ENCODE results near the gene FMN1.

The FMN1 gene

DNA sequence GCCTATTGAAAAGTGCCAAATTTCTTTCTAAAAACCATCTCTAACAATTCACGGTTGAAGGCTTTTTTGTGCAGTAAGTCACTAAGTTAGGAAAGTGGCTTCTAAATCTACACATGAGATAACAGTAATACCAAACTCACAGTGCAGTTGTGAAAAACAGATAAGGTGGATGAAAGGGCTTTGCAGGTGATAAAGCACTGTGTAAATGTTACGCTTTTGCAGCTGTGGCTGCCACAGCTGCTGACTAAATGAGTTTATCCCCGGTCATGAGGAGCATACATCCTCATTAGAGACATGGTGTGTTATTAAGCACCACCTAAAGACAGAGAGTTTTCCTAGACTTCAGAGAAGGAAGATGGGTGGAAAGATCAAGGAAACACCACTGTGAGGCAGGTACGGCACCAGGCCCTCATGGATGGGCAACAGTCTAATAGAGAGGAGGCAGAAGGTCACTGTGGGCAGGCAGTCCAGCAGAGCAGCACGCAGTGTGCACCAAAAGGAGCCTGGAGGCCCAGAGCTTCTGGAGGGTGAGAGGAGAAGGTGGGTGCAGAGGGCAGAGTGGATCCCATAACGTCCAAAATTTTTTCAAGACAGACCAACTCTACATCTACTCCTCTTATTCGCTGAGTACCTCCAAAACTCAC, 68.5 kb downstream of the FMN1 start:
- no peak for DNase-seq (ENCODE audit: low read depth)

DNA sequence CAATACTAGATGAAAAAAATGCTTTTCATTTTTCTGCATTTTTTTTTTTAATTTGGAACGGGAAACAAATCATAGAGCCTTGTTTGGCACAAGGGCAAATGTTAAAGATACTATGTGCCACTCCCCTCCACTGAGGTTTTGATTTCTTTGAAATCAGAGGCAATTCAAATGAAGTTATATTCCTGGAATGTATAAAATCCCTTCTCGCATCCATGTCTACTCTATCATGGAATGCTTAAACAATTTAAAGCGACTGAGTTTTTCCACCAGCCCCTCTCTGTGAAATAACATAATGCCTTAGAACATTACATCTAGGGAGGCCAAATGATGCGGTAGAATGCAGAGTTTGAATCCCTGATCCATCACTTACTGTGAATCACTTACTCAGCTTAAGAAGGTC, 69.7 kb downstream of the FMN1 start:
- DNase-seq (ENCODE audit: low read depth), result no peak

DNA sequence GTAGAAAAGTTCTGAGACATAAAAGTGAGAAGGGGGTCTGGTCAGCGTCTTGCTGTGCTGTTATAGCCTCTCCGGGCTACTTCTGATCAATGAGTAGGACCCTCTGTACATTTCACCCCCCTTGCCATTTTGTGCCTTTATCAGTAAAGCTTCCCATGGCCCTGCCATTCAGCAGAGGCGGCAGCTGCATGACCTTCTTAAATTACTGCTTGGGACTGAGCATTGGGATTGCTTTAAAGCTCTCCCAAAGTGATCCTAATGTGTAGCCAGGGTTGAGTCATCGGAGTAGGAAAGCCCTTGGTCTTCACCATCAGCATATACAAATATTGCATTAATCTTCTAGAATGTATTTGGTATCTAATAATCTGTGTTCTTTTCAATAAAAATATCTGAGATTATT, 70.2 kb downstream of the FMN1 start:
- no peak for DNase-seq (ENCODE audit: low read depth)

DNA sequence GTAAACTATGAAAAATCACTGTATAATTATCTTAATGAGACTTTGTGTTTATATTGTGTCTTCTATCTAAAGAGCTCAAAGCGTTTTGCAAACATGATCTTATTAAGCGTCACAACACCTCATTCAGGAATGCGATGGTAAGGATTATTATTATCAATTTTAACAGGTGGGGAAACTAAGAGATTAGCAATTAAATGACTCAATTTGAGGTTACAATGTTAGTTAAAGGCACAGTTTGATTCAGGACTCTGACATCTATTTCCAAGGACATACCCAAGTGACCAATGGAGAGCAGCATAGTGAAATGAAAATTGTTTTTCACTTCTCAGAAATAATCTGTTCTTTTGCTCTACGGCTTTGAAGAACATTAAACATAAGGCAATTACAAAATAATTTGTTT, 74.6 kb downstream of the FMN1 start:
- no peak for DNase-seq (ENCODE audit: low read depth)

DNA sequence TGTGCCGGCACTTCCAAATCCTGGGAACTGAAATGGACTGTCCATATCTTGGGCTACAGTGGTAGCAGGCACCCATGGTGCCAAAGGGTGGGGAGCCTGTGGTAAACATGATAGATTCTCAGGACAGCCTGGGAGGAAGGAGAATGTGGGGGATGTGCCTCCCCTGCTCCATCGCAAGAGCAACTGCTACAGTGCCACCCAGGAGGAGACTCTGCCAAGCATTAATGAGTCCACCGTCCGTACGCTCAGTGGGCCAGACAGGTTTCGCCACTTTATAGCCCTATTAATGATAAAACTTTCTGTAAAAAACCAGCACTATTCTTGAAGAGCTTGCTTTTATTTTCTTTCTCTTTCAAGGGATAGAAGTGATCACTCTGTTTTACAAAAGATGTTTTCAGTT, 75.2 kb downstream of the FMN1 start:
- DNase-seq (ENCODE audit: low read depth), result no peak

DNA sequence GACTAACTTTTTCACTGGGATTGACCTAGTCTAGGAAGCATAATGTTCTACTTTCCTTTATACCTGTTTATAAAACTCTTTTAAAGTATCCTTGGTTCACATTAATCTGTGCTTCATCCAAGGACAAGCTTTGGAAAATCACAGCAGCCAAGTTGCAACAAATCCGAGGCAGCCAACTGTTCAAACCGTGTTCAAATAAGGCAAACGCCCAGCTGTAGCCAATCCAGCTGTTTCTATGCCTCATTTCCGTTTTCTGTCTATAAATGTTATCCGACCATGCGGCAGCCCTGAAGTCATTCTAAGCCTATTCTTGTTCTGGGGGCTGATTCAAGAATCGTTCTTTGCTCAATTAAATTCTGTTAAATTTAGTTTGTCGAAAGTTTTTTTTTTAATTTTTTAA, 78.3 kb downstream of the FMN1 start:
- DNase-seq (ENCODE audit: low read depth), result no peak

DNA sequence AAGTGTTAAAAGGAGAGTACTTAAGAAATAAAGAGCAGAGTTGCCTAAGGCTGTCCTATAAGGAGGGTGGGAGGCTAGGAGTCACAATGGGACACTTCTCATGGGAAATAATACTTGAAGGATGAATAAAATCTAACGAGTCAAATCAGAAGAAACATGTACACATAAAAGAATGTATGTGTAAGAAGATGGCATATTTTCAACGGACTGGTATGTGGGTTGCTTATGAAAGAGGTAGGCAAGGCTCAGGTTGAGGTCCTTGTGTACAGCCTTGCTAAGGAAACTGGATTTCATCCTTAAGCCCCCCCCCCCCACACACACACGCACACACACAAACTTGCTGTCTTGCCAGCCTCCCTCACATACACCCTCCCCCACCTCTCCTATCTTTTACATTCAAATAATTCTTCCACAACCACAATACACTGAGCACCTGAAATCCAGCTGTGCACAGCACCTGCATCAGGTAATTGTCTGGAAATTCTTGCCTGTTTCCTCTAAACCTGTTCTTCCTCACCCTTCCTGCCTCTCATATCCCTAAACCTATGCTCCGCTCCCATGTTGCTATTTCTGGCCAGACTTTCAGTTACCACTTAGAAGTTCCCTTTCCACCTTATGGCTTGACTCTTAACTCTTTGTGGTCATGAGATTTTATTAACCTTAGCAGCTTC, 79.2 kb downstream of the FMN1 start:
- DNase-seq (ENCODE audit: low read depth), result no peak

DNA sequence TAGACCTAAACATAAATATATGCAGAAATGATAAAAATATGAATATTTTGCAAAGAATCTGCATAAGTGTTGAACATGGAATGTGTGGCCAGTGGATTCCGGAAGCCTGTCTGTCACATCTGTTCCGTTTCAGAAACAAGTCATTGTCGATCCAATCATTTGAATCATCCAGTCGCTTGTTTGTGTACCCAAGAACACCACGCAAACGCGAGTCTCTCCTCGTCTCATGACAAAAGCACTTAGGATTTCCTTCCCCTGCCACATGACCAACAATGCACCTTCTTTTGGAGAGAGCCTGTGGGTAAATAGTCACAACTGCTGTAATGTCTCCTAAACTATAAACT, 80.2 kb downstream of the FMN1 start:
- no peak for DNase-seq (ENCODE audit: low read depth)

DNA sequence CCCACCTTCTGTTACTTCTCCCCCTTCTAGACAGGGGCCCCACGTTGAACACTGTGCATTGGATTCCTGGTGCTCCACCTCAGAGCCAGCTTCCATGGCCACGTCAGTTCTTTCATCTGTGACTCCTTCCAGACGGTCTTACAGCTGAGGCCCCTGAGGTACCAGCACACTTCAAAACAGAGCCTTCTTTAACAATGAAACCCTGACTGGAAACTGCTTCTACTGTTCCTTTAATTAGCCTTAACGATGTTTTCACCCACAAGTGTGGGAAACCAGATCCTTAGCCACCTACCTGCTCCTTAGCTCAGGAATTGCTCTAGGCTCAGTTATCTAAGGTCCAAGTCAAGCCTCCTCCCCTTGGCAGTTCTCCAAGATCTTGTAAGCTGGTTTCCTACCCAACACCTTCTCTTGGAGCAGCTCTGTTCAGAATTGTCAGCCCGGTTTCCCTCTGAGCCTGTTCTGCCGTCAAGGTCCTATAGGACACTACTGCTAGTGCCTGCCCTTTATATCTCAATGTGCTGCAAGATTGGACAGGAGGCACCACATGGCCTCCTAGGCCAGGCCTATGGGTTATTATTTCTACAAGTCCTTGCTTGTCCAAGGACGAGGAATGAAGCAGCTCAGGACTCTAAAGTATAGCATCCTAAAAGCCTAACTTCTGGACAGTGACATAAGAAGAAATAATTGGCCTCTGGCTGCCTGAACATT, 80.7 kb downstream of the FMN1 start:
- DNase-seq (ENCODE audit: low read depth), result no peak

DNA sequence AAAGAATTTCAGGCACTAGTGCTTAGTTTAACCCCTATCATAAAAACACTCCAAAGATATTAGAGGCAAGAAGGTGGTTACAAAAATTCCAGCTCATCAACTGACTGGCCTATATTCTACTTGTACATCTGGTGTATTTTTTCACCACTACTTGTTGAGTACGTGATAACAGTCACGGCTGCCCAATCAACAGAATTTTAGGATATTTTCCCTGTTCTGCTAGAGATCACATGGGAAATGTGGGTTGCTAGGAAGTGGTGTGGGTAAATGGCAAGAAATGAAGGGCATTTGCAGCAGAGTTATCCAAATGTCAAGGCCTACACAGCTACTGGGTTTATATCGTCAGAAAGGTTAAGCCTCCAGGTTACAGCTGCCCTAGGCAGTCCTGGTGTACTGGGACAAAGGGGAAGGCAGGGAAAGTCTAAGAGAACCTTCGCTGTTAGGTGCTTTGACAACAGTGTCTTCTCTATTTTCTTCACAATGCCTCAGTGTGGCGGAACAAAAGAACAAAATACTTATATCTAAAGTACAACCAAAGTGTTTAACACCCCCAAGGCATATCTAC, 81.9 kb downstream of the FMN1 start:
- no peak for DNase-seq (ENCODE audit: low read depth)

DNA sequence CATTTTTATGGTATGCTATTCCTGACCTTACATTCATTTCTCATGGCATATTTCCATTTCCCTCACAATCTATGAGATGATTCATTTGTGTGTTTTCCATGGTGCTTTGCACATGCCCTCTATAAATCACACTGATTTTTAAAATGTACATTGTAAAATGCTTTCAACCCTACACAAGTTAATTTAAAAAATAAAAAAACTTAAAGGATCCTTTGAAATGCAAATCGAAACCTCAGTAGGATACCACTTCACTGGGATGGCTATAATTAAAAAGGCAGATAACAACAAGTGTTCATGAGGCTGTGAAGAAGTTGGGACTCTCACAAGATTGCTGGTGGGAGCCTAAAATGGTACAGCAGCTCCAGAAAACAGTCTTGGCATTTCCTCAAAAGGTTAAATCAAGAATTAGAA, 83.5 kb downstream of the FMN1 start:
- DNase-seq (ENCODE audit: low read depth), result no peak

DNA sequence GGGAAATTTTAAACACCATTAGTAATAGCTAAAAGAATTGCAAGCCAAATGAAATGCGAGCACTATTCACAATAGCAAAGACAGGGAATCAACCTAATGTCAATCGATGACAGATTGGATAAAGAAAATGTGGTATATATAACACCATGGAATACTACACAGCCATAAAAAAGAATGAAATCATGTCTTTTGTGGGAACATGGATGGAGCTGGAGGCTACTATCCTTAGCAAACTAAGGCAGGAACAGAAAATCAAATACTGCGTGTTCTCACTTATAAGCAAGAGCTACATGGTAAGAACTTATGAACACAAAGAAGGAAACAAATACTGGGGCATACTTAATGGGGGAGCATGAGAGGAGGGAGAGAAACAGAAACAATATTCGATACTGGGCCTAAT, 85.2 kb downstream of the FMN1 start:
- DNase-seq (ENCODE audit: low read depth), result no peak

DNA sequence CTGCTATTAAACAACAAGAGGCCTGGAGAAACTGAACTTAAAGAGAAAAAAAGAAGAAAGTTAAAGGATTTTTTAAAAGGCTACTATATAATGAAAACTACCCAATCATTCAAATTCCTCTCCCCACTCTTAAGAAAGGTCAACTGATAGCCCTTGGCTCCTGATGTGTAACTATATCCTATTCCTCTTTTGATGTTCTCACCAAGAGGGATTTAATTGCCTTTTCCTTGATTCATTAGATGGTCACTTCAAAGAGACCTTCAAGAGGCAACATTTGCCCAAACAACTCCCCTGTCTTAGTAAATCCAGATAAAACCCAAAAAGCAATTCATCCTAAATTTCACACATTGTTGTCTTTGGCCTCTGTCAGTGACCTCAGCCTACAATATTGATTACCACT, 86.0 kb downstream of the FMN1 start:
- no peak for DNase-seq (ENCODE audit: low read depth)

DNA sequence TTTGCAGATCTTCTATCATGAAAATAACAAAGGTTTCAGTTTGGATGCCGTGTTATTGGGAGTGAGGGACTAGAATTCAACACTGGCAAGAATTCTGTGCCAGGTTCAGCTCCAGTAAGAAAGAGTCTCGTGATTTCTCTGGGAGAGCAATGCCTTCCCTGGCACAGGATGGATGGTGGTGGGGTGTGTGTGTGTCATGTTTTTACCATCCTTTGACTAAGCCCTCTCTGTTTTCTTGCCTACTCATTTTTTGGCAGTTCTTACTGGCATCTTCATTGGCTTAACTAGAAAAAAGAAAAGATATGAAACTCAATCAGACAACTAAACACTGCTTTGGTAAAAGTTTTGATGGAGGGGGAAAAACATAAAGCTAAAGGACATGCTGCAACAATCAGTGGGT, 86.6 kb downstream of the FMN1 start:
- no peak for DNase-seq (ENCODE audit: low read depth)

DNA sequence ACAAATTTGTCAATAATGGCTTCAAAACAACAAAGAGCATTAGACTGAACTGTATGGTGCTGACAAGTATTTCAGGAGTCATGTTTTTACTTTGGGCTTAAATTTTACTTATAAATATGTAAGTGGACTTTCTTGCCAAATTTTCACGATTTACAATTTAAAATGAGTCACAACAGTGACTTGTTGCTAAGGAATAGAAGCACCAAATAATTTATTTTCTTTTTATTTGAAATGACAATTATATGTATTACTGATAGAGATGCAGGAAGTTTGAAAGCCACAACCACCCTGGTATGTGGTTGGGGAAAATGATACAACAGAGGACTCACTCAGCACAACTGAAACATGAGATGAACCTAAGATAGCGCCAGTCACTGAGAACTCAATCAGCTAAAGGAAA, 90.3 kb downstream of the FMN1 start:
- DNase-seq (ENCODE audit: low read depth), result no peak

DNA sequence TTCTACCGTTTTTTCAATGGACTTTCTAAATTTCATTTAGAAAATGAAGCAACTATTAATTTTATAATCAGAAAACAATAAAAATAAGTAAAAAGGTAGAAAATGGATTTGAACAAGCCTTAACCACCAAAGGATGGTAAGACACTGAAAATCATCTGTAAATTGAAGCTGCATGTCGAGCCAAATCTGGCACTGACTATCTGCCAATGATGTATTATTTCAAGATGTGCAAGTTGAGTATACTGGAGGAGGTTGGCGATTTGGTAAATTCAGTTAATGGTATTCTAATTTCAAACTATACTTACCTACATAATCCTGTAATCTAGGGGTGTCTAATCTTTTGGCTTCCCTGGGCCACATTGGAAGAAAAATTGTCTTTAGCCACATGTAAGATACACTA, 93.5 kb downstream of the FMN1 start:
- no peak for DNase-seq (ENCODE audit: low read depth)

DNA sequence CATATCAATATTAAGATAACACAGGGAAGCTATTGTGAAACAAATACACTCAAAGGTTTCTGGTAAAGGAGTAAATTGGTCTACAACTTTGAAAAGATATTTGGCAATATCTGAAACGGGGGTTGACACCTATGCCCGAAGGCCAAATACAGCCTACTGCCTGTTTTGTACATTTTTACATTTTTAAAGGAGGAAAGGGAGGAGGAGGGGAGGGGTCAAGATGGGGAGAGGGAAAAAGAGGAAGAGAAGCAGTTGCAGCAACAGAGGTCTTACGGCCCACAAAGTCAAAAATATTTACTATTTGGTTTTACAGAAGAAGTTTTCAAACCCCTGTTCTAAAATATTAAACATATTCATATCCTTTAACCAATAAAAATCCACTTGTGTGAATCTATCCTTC, 94.2 kb downstream of the FMN1 start:
- DNase-seq (ENCODE audit: low read depth), result no peak

DNA sequence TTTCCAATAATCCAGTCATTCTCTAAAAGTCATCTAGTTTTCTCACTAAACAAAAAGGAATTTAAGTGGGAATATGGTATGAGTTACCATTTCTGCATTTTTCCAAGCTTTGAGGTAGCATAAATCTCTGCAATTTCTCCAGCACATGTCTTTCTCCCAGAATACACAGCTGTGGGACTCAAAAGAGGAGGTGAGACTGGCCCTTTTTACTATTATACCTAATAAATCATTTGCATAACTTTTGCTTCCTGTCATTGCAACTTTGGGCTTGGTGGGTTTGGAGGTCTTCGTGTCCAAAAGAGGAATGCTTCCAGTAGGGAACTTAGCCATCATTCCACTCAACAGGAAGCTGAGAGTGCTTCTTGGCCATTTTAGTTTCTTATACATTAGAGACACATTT, 94.8 kb downstream of the FMN1 start:
- no peak for DNase-seq (ENCODE audit: low read depth)

DNA sequence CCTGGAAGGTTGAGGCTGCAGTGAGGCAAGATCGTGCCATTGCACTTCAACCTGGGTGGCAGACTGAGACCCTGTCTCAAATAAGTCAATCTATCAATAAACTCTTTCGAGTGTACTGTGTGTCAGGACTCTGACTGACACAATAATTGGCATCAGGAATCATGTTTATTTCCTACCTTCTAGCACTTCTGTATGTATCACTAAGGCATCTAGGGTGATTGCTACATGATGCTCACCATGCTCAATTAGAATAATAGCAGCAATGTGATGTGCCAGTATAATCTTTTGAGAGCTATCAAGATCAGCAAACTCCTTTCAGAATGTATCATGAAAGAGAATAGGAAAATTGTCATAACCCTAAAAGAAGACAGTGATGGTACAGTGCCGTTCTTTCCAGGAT, 95.3 kb downstream of the FMN1 start:
- DNase-seq (ENCODE audit: low read depth), result no peak

DNA sequence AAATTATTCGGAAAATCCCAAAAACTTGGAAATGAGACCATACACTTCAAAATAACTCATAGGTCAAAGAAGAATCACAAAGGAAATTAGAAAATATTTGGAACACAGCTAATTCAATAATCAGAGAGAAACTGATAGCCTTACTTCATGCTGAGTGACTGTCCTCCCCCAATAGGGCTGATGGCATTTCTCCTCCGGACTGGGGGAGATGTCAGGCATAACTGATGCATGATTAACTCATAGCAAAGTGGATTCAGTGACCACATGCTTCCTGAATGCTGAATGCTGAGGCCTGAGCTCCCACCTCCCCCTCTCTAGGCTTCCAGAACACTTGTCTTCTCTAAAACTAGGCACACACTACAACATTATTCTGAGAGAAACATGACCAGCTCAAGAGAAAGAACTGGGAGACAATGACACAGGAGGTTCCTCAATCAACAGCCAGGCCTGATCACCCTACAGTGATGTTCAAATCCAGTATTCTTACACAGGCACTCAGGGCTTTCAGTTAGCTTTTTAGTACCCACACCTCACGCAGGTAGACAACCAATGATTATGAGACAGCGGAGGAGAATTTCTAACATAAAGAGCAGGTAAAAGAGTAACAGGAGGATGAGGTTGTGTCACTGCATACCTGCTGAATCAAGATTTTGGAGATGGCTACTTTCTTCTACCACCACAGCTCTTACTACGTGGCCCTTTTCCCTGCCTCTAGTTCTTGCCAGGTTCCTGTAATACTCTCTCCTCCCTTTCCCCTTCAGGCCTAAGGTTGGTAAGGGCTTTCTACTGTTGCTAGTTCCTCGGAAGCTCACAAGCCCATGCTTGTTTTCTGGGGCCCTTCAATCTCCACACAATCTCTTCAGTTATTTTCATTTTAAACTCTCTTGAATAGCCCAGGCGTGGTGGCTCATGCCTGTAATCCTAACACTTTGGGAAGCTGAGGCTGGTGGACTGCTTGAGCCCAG, 96.1 kb downstream of the FMN1 start:
- no peak for DNase-seq (ENCODE audit: low read depth)

DNA sequence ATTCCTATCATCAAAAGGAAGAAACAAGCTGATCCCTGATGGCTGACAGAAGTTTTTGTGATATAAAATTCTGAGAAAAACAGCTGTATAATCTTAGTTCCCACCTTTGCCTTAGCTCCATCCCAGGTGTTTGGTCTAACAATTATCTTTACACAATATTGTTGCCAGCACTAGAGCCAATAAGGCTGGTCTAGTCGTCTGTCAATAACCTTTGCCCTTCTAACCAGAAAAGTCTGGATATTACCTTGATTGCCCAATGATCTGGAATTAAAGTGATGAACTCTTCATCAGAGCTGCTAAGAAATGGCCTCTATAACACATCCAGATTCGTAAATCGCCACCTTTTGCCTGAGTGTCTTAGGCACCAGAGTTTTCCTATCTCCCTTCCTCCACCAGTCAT, 98.4 kb downstream of the FMN1 start:
- no peak for DNase-seq (ENCODE audit: low read depth)

DNA sequence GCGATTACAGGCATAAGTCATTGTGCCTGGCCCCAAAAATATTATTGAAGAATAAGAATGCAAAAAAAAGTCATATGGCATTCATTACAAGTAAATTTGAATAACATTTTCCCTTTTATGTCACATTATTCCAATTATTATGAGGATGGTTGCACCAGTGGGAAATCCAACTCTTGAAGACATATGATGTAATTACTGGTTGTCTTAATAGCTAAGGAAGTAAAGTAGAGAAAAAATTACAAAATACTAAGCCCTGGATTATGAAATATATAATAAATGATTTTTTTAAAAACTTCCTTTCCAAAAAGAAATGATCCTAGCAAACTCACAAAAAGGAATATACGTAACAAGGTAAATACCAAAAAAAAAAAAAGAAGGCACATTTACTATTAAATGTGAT, 98.9 kb downstream of the FMN1 start:
- DNase-seq (ENCODE audit: low read depth), result no peak

All from T-helper 22 cell (primary cell).